ENCODE data around the gene BANP. TPM values are rescaled to one million over a fixed set of nuclear protein-coding genes. Genes with fewer than 3 reads are reported as not detected.
A peak's percentile ranks its signal among the peaks of the same experiment; 100 is the strongest.
"Not testable (repeated sequence)": the region's sequence is repeated elsewhere in the genome, so short reads cannot be mapped to it uniquely, and the experiment has no call there.

BANP gene
- total RNA-seq, 1 donor from 2014 or later: 44.0 TPM

DNA sequence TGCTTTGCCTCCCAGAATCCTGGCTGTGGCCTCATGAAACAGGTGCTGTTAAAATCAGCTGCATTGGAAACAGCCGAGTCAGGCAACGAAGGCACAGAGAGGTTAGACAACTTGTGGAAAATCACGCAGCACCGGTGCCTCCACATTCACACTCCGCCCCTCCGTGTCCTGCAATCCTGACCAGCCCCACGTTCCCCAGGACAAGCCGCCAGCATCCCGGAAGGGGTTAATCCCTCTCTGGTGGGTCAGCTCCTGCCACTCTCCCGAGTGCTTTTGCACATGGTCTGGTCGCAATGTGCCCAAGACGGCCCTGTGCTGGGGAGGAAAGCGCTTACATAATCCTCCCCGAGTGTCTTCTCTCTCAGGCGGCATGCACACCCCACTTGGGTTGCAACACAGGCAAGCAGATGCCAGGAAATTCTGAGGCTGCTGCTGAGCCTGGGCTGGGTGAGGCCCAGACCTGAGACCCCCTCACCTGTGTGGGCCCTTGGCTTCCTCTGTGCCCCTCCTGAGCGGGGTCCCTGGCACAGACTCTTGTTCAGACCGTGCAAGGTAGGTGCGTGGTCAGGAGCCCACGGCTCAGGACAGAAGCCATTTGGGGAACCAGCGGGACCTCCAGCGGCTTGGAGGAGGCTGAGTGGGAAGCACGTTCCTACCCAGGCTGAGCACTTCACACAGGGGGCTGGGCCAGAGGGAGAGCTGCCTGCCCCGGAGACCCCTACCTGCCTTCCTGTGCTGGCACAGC lies 138.6 kb downstream of the BANP start:
- DNase-seq (ENCODE audit: extremely low spot score in 2 of 2): peak in 1 of 2 donors; percentile 93
- peaks cover 23% of the 10 kb centered on the region for H3K4me1 ChIP-seq
- H3K9me3 ChIP-seq; H3K27me3 ChIP-seq; H3K4me3 ChIP-seq; H3K36me3 ChIP-seq; intact Hi-C loops (cut with DNase I): not testable (repeated sequence)
- H3K27ac ChIP-seq: peak overlapping the region; percentile 82

DNA sequence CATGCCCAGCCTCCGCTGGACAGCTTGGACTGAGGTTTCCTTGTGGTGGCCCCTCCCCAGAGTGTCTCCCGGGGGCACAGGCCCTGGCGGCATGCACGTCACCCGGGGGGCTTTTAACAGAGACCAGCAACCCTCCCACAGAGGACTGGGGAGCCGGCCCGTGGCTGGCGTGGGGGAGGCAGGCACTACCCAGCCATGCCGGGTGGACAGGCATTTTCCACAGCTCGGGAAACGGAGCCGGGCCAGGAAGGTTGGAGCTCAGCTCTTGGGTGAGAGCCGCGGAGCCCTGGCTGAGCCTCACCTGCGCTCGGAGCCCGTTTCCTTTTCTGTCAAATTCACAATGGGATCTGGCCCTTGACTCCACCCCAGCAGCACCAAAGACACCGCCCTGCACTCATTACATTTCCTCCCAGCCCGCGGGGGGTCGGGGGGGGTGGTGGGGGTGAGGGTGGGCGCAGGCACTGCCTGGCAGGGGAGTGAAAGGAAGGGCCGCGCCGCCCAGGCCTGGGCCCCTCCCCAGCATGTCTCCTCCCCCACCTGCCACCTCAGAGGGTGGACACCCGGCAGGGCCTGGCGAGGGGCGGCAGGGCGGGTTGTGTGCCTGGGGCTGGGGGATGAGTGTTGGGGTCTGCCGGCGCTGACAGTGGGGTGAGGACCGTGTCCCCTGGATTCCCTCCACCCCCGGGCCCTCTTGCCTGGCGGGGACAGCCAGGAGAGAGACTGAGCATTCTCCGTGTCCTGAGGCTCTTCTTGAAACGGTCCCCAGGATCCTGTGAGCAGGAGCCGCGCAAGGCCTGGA lies 139.3 kb downstream of the BANP start:
- H3K4me3 ChIP-seq: not testable (repeated sequence)

DNA sequence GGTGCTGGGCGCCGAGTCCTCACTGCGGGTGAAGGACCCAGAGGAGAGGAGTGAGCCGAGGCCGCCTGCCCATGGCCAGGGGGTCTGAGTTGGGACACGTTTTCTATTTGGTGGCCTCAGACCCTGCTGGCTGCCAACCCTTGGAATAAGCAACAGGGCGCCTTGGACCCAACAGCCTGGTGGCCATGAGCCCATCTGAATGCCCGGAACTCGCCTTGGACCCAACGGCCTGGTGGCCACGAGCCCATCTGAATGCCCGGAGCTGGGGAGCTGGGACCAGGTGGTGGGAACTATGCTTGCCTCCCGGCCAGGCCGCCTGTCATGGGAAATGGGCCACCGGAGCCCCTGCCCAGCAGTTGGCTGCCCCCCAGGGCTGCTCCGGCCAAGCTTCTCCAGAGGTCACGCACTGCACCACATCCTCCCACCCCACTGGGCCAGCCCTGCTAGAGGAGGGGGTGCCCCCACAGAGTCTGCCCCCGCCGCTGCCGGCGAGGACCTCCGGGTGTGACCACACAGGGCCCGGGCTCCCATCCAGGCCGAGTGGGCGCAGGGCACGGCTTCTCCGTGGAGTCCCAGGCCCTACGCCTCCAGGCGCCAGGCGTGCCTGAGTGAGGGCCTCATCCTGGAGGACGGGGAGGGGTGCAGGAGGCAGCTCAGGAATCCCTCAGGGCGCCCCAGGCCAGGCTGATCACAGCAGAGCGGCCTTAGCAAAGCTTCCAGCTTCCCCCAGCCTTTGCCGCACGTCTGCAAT lies 140.2 kb downstream of the BANP start:
- DNase-seq (ENCODE audit: extremely low spot score in 2 of 2); H3K4me3 ChIP-seq; H3K27me3 ChIP-seq; H3K36me3 ChIP-seq; intact Hi-C loops (cut with DNase I); H3K9me3 ChIP-seq: not testable (repeated sequence)
- Histone ChIP-seq H3K27ac (peak overlapping the region; percentile 82), H3K4me1 (peaks cover 23% of the 10 kb centered on the region)

More for the DNA sequence above, 139.3 kb downstream of the BANP start:
- Histone ChIP-seq H3K4me1 (peaks cover 23% of the 10 kb centered on the region), H3K27ac (peak overlapping the region; percentile 82)
- intact Hi-C loops (cut with DNase I); H3K27me3 ChIP-seq; H3K9me3 ChIP-seq; H3K36me3 ChIP-seq; DNase-seq (ENCODE audit: extremely low spot score in 2 of 2): not testable (repeated sequence)

DNA sequence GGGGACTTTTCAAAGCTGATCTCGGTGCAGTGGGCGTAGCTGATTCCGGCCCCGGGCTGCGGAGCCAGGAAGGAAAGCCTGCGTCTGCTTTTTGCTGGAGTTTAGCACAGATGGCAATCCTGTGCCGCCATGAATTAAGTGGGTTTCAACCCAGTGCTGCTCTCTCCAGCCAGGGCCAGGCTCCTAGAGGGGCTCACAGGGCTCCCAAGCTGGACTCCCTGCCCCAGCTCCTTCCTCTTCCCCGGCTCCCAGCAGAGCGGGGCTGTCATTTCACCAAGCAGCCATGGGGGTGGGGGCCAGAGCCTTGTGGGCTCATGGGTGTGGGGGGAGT lies 140.7 kb downstream of the BANP start:
- H3K9me3 ChIP-seq; H3K27me3 ChIP-seq; DNase-seq (ENCODE audit: extremely low spot score in 2 of 2); intact Hi-C loops (cut with DNase I); H3K36me3 ChIP-seq; H3K4me3 ChIP-seq: not testable (repeated sequence)
- peak overlapping the region; percentile 82 for H3K27ac ChIP-seq
- H3K4me1 ChIP-seq: peaks cover 23% of the 10 kb centered on the region

GRCh38 chr16:88092791-88093555 lies 141.7 kb downstream of the BANP start:
- H3K27me3 ChIP-seq; intact Hi-C loops (cut with DNase I); DNase-seq (ENCODE audit: extremely low spot score in 2 of 2); H3K4me3 ChIP-seq; H3K36me3 ChIP-seq; H3K9me3 ChIP-seq: not testable (repeated sequence)
- Histone ChIP-seq H3K4me1 (peaks cover 23% of the 10 kb centered on the region), H3K27ac (peak overlapping the region; percentile 82)

DNA sequence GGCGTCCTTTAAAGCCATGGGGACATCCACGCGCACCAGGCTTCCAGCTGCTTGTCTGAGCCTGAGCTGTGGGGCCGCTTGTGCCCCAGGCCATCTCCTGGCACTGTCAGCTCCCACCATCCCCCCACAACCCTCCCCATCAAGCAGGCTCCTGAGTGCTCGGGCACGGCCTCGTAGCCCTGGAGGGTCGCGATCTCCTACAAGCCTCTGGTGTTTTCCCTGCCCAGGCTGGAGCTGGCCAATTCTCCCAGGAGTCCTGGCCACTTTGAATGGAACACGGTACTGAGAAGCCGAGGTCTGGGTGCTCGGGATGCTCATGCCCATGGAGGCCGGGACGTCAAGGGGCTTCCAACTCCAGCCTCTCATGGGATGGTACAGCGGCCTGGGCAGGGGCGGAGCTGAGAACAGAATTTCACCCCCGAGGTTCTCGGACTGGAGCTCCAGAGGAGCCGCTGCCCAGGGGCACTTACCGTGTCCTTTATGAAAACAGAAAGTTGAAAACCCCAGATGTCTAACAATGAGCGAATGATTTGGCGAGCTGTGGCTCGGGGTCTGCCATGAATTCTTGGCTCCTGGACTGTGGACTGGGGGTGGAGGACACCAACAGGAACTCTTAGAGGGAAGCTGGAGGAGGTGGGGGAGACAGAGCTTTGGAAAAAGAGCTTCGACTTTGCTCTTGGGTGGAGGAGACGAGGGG lies 142.5 kb downstream of the BANP start:
- H3K9me3 ChIP-seq; H3K4me3 ChIP-seq; intact Hi-C loops (cut with DNase I); H3K36me3 ChIP-seq; H3K27ac ChIP-seq; DNase-seq (ENCODE audit: extremely low spot score in 2 of 2); H3K27me3 ChIP-seq: not testable (repeated sequence)
- peaks cover 23% of the 10 kb centered on the region for H3K4me1 ChIP-seq

GRCh38 chr16:88094253-88094575 lies 143.0 kb downstream of the BANP start:
- H3K27ac ChIP-seq; H3K36me3 ChIP-seq; DNase-seq (ENCODE audit: extremely low spot score in 2 of 2); H3K9me3 ChIP-seq; intact Hi-C loops (cut with DNase I); H3K27me3 ChIP-seq; H3K4me3 ChIP-seq: not testable (repeated sequence)
- peaks cover 23% of the 10 kb centered on the region for H3K4me1 ChIP-seq

- DNase-seq (ENCODE audit: extremely low spot score in 2 of 2); intact Hi-C loops (cut with DNase I); H3K9me3 ChIP-seq; H3K36me3 ChIP-seq; H3K27ac ChIP-seq; H3K27me3 ChIP-seq; H3K4me3 ChIP-seq: not testable (repeated sequence)
- peaks cover 23% of the 10 kb centered on the region for H3K4me1 ChIP-seq
Measured at GRCh38 chr16:88094900-88095299, 143.7 kb downstream of the BANP start.

- intact Hi-C loops (cut with DNase I): not testable (repeated sequence)
Measured at GRCh38 chr16:88096659-88097058, 145.4 kb downstream of the BANP start.

GRCh38 chr16:88098731-88099562 lies 147.7 kb downstream of the BANP start:
- H3K27ac ChIP-seq; H3K9me3 ChIP-seq; H3K4me1 ChIP-seq; H3K36me3 ChIP-seq; DNase-seq (ENCODE audit: extremely low spot score in 2 of 2); H3K4me3 ChIP-seq; intact Hi-C loops (cut with DNase I); H3K27me3 ChIP-seq: not testable (repeated sequence)

More at GRCh38 chr16:88096659-88097058, 145.4 kb downstream of the BANP start:
- H3K27ac ChIP-seq; DNase-seq (ENCODE audit: extremely low spot score in 2 of 2); H3K27me3 ChIP-seq; H3K36me3 ChIP-seq; H3K9me3 ChIP-seq; H3K4me3 ChIP-seq: not testable (repeated sequence)
- peaks cover 11% of the 10 kb centered on the region for H3K4me1 ChIP-seq
